ENCODE measurements around the gene DAAM1. TPM values are rescaled to one million over a fixed set of nuclear protein-coding genes. Genes with fewer than 3 reads are reported as not detected.

DAAM1 gene
- total and polyA plus RNA-seq, 2 donors (not counting 1 experiment from before 2014, with no cell fraction given), result 11.2 to 34.3 TPM

- Histone ChIP-seq H3K36me3 (replicated peaks in 1 of 2; ENCODE audit: control extremely low read depth in 1 of 2, control insufficient read depth in 1 of 2, extremely low read depth in 1 of 2, insufficient read depth in 2 of 2, low read length in 1 of 2) (no peaks in the 10 kb centered on the region), H2AFZ (ENCODE audit: insufficient read depth, low read depth, low read length, poor library complexity, severe bottlenecking) (no peak overlapping the region), H3K4me1 (ENCODE audit: control insufficient read depth in 2 of 2, insufficient read depth in 2 of 2, low read length in 2 of 2) (peaks cover 5 to 6% of the 10 kb centered on the region in 2 donors), H4K20me1 (ENCODE audit: control insufficient read depth, insufficient read depth, low read length, poor library complexity, severe bottlenecking) (peaks cover 14% of the 10 kb centered on the region), H3K27ac (ENCODE audit: low read length in 2 of 2) (no peak overlapping the region), H3K4me3 (ENCODE audit: control extremely low read depth in 1 of 5, extremely low read depth in 1 of 5, insufficient read depth in 1 of 5, low read depth in 2 of 5, low read length in 4 of 5) (no peak overlapping the region), H3K27me3 (replicated peaks in 1 of 4; ENCODE audit: control extremely low read depth in 1 of 4, control insufficient read depth in 3 of 4, insufficient read depth in 4 of 4, low read length in 3 of 4) (no peaks in the 10 kb centered on the region), H3K79me2 (ENCODE audit: control insufficient read depth, insufficient read depth, low read length) (peaks cover 86% of the 10 kb centered on the region), H3K4me2 (replicated peaks; ENCODE audit: low read depth, low read length, poor library complexity, severe bottlenecking) (no peak overlapping the region), H3K9ac (ENCODE audit: low read length) (no peak overlapping the region), H3K9me3 (ENCODE audit: control extremely low read depth in 1 of 3, control insufficient read depth in 2 of 3, insufficient read depth in 1 of 3, low read length in 2 of 3) (no peaks in the 10 kb centered on the region)
- WGBS (ENCODE audit: insufficient coverage), result 100% methylated on average over 1 of the region's 1 CpG
- no peak overlapping the region for H3K27ac Mint-ChIP-seq
- ATAC-seq (ENCODE audit: low read depth) (no peak), DNase-seq (no peak)
- no peak overlapping the region for H3K4me3 Mint-ChIP-seq
- no peaks in the 10 kb centered on the region for H3K27me3 Mint-ChIP-seq
- H3K9me3 Mint-ChIP-seq (ENCODE audit: insufficient read depth), result no peaks in the 10 kb centered on the region
- TF ChIP-seq EZH2 (IDR thresholded peaks at IDR 0.05; ENCODE audit: borderline replicate concordance, insufficient read depth, low read depth, low read length, poor library complexity, severe bottlenecking), result no peak
- TF ChIP-seq, protein P1, sequence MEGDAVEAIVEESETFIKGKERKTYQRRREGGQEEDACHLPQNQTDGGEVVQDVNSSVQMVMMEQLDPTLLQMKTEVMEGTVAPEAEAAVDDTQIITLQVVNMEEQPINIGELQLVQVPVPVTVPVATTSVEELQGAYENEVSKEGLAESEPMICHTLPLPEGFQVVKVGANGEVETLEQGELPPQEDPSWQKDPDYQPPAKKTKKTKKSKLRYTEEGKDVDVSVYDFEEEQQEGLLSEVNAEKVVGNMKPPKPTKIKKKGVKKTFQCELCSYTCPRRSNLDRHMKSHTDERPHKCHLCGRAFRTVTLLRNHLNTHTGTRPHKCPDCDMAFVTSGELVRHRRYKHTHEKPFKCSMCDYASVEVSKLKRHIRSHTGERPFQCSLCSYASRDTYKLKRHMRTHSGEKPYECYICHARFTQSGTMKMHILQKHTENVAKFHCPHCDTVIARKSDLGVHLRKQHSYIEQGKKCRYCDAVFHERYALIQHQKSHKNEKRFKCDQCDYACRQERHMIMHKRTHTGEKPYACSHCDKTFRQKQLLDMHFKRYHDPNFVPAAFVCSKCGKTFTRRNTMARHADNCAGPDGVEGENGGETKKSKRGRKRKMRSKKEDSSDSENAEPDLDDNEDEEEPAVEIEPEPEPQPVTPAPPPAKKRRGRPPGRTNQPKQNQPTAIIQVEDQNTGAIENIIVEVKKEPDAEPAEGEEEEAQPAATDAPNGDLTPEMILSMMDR (IDR thresholded peaks at IDR 0.05), result no peak
- POLR2A ChIA-PET, result no interaction called here
- CTCF ChIA-PET, result no interaction called here
- intact Hi-C loops (cut with micrococcal nuclease), result no loop called here
- H3K4me1 Mint-ChIP-seq, result peaks cover 39% of the 10 kb centered on the region
Measured at GRCh38 chr14:59217011-59217410, 28.5 kb downstream of the DAAM1 start.

GRCh38 chr14:59221568-59221967 lies 33.1 kb downstream of the DAAM1 start:
- Histone ChIP-seq H3K9ac (ENCODE audit: low read length) (no peak overlapping the region), H3K36me3 (replicated peaks in 1 of 2; ENCODE audit: control extremely low read depth in 1 of 2, control insufficient read depth in 1 of 2, extremely low read depth in 1 of 2, insufficient read depth in 2 of 2, low read length in 1 of 2) (no peaks in the 10 kb centered on the region), H3K27ac (ENCODE audit: low read length in 2 of 2) (no peak overlapping the region), H3K4me1 (ENCODE audit: control insufficient read depth in 2 of 2, insufficient read depth in 2 of 2, low read length in 2 of 2) (no peaks in the 10 kb centered on the region), H3K4me3 (ENCODE audit: control extremely low read depth in 1 of 5, extremely low read depth in 1 of 5, insufficient read depth in 1 of 5, low read depth in 2 of 5, low read length in 4 of 5) (no peak overlapping the region), H3K9me3 (ENCODE audit: control extremely low read depth in 1 of 3, control insufficient read depth in 2 of 3, insufficient read depth in 1 of 3, low read length in 2 of 3) (no peaks in the 10 kb centered on the region), H3K4me2 (replicated peaks; ENCODE audit: low read depth, low read length, poor library complexity, severe bottlenecking) (no peak overlapping the region), H2AFZ (ENCODE audit: insufficient read depth, low read depth, low read length, poor library complexity, severe bottlenecking) (no peak overlapping the region), H3K79me2 (ENCODE audit: control insufficient read depth, insufficient read depth, low read length) (peaks cover 88% of the 10 kb centered on the region), H3K27me3 (replicated peaks in 1 of 4; ENCODE audit: control extremely low read depth in 1 of 4, control insufficient read depth in 3 of 4, insufficient read depth in 4 of 4, low read length in 3 of 4) (no peaks in the 10 kb centered on the region), H4K20me1 (ENCODE audit: control insufficient read depth, insufficient read depth, low read length, poor library complexity, severe bottlenecking) (peaks cover 17% of the 10 kb centered on the region)
- Mint-ChIP-seq H3K27me3 (no peaks in the 10 kb centered on the region), H3K4me3 (no peak overlapping the region), H3K27ac (no peak overlapping the region), H3K4me1 (peaks cover 15% of the 10 kb centered on the region), H3K9me3 (ENCODE audit: insufficient read depth) (no peaks in the 10 kb centered on the region)
- TF ChIP-seq, protein P1 (IDR thresholded peaks at IDR 0.05), result no peak
- intact Hi-C loops (cut with micrococcal nuclease), result no loop called here
- CTCF ChIA-PET, result no interaction called here
- 100% methylated on average over 1 of the region's 2 CpGs for WGBS (ENCODE audit: insufficient coverage)
- no peak for ATAC-seq (ENCODE audit: low read depth)
- POLR2A ChIA-PET, result no interaction called here
- DNase-seq, result no peak
